CD14-positive monocyte (primary cell): ENCODE measurements around the gene SPG7. TPM values are rescaled to one million over a fixed set of nuclear protein-coding genes. Genes with fewer than 3 reads are reported as not detected.
A peak's percentile ranks its signal among the peaks of the same experiment; 100 is the strongest.

Experiments
- DNase-seq, 3 donors: peaks; one replicate each; pipeline ENCODE4 v3.0.0-alpha.2; 2011 to 2022
- H2AFZ ChIP-seq: 2 replicates; pipeline ENCODE4 v1.6.0; 2012; ENCODE audit warnings: mild to moderate bottlenecking, low read depth, low read length, inconsistent platforms; ENCODE audit not compliant: insufficient read depth, poor library complexity, severe bottlenecking
- H3K27ac ChIP-seq, 2 donors: 1 replicate in 1 of 2; 2 replicates in 1 of 2; pipeline ENCODE4 v1.5.1; 2012 to 2013; ENCODE audit warnings: low read length in 2 of 2, control low read depth in 1 of 2, inconsistent platforms in 1 of 2, low read depth in 1 of 2, mild to moderate bottlenecking in 1 of 2
- H3K27me3 ChIP-seq, 2 donors: one replicate each; pipeline versions ENCODE4 v1.6.0 to v1.6.1; 2011 to 2013; ENCODE audit warnings: low read length in 2 of 2; ENCODE audit not compliant: control insufficient read depth in 2 of 2, insufficient read depth in 2 of 2
- H3K36me3 ChIP-seq, 2 donors: replicated peaks in 1 of 2; 1 replicate in 1 of 2; 2 replicates in 1 of 2; pipeline versions ENCODE4 v1.5.1 to v1.6.1; 2012 to 2013; ENCODE audit warnings: low read length in 2 of 2, control low read depth in 1 of 2, inconsistent platforms in 1 of 2, mild to moderate bottlenecking in 1 of 2; ENCODE audit not compliant: insufficient read depth in 2 of 2, control insufficient read depth in 1 of 2
- H3K4me1 ChIP-seq, 2 donors: 1 replicate in 1 of 2; 2 replicates in 1 of 2; pipeline versions ENCODE4 v1.5.1 to v1.6.1; 2012 to 2013; ENCODE audit warnings: low read length in 2 of 2, control low read depth in 1 of 2, inconsistent platforms in 1 of 2, mild to moderate bottlenecking in 1 of 2, moderate library complexity in 1 of 2; ENCODE audit not compliant: insufficient read depth in 2 of 2, control insufficient read depth in 1 of 2
- H3K4me2 ChIP-seq: replicated peaks from 2 replicates; pipeline ENCODE3; 2012; ENCODE audit warnings: low read length, moderate library complexity, mild to moderate bottlenecking; ENCODE audit not compliant: poor library complexity, severe bottlenecking; ENCODE audit errors: extremely low read depth
- H3K4me3 ChIP-seq, 3 experiments: fragments of 200-600 bp in 1 of 3; sonication (generic) in 1 of 3; replicated peaks in 1 of 3; 1 replicate in 2 of 3; 2 replicates in 1 of 3; pipeline ENCODE4 v1.5.1; 2011 to 2013; ENCODE audit warnings: low read length in 3 of 3, mild to moderate bottlenecking in 3 of 3, control low read depth in 2 of 3, low read depth in 2 of 3, inconsistent platforms in 1 of 3, moderate library complexity in 1 of 3
- H3K79me2 ChIP-seq: 2 replicates; pipeline ENCODE4 v1.6.0; 2012; ENCODE audit warnings: mild to moderate bottlenecking, control low read depth, inconsistent platforms, low read length, moderate library complexity; ENCODE audit not compliant: insufficient read depth
- H3K9ac ChIP-seq: 2 replicates; pipeline ENCODE4 v1.6.0; 2017; ENCODE audit warnings: low read length, mild to moderate bottlenecking; ENCODE audit not compliant: insufficient read depth, poor library complexity, severe bottlenecking
- H3K9me3 ChIP-seq, 2 donors: replicated peaks in 1 of 2; 1 replicate in 1 of 2; 2 replicates in 1 of 2; pipeline versions ENCODE4 v1.5.1 to v1.6.1; 2012 to 2013; ENCODE audit warnings: low read length in 2 of 2, control low read depth in 1 of 2; ENCODE audit not compliant: control insufficient read depth in 1 of 2, insufficient read depth in 1 of 2
- H4K20me1 ChIP-seq: 2 replicates; pipeline ENCODE4 v1.6.0; 2012; ENCODE audit warnings: mild to moderate bottlenecking, low read length, control low read depth, moderate library complexity; ENCODE audit not compliant: insufficient read depth
- H3K27ac Mint-ChIP-seq, 7 donors: one replicate each; pipeline ENCODE4 v1.8.0; 2020; ENCODE audit warnings: mild to moderate bottlenecking in 7 of 7, mixed read lengths in 7 of 7, moderate library complexity in 6 of 7, inconsistent platforms in 2 of 7
- H3K27me3 Mint-ChIP-seq, 3 donors: one replicate each; pipeline ENCODE4 v1.8.0; 2021 to 2022; ENCODE audit warnings: low read depth in 3 of 3, mild to moderate bottlenecking in 3 of 3, mixed read lengths in 3 of 3, moderate library complexity in 3 of 3, inconsistent platforms in 1 of 3
- H3K36me3 Mint-ChIP-seq, 2 donors: one replicate each; pipeline ENCODE4 v1.8.0; 2020; ENCODE audit warnings: mixed read lengths in 2 of 2, inconsistent platforms in 1 of 2, mild to moderate bottlenecking in 1 of 2
- H3K4me1 Mint-ChIP-seq: one replicate; pipeline ENCODE4 v1.8.0; 2020; ENCODE audit warnings: mild to moderate bottlenecking, mixed read lengths
- H3K4me3 Mint-ChIP-seq, 2 donors: one replicate each; pipeline ENCODE4 v1.8.0; 2020; ENCODE audit warnings: mild to moderate bottlenecking in 2 of 2, mixed read lengths in 2 of 2, moderate library complexity in 1 of 2
- H3K9me3 Mint-ChIP-seq, 7 donors: one replicate each; pipeline ENCODE4 v1.8.0; 2020 to 2022; ENCODE audit warnings: mixed read lengths in 7 of 7, mild to moderate bottlenecking in 6 of 7, moderate library complexity in 6 of 7, inconsistent platforms in 2 of 7
- WGBS: methylation state at CpG from one replicate; pipeline ENCODE4 v1.1.5; 2013; ENCODE audit warnings: missing lambda C conversion rate; ENCODE audit not compliant: insufficient coverage; 5-methylcytosine and 5-hydroxymethylcytosine counted together
- intact Hi-C, 2 donors: fragments of 100-400 bp; cut with micrococcal nuclease; formaldehyde crosslinking; loops; one replicate each; pipeline versions ENCODE4 v1.15.0 to v1.15.1; 2023
- polyA plus RNA-seq, 3 donors: library from polyadenylated mRNA; depleted of rRNA in 1 of 3; unstranded in 2 of 3; stranded (reverse) in 1 of 3; fragments of 300-500 nt in 2 of 3; fragments of >200 nt in 1 of 3; fragmentation: Illumina TruSeq in 2 of 3; gene quantifications; 1 replicate in 2 of 3; 2 replicates in 1 of 3; pipeline ENCODE4 v1.2.3, GENCODE V29; 2012 to 2021
- TF ChIP-seq, protein P1 (sequence below): fragments of 200-600 bp; IDR thresholded peaks from one replicate; pipeline ENCODE4 v1.8.0; 2022; ENCODE audit warnings: antibody characterized with exemption, mild to moderate bottlenecking

Gene SPG7
- polyA plus RNA-seq, 3 donors: 30.3 to 120 (median 34.4) TPM

DNA sequence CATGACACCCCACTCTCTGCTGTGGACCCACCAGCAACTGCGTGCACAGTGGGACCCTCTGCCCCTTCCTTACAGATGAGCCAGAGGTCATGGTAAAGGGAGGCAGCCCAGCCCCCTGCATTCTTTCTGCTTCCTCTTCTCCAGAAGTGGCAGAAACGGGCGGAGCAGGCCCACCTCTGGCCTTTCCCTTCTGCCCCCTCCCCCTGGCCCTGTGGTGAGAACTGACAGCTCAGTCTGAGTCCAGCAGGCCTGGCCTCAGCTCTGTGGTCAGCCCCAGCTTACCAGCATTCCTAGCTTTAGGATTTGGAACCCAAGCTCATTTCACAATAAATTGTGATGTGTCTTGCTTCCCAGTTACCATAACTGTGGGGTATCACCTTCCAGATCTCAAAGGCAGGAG is 13.1 kb upstream of the SPG7 start:
- H3K4me1 ChIP-seq: peaks cover 17 to 25% of the 10 kb centered on the region in 2 donors
- Mint-ChIP-seq H3K27me3 (no peaks in the 10 kb centered on the region), H3K4me3 (no peak overlapping the region), H3K9me3 (no peaks in the 10 kb centered on the region), H3K27ac (peak overlapping the region in 4 of 7 donors; percentile 21 to 70 (median 54)), H3K36me3 (peaks cover 21 to 45% of the 10 kb centered on the region in 2 donors), H3K4me1 (peaks cover 32% of the 10 kb centered on the region)
- intact Hi-C loops: no loop called here
- TF ChIP-seq, protein P1, sequence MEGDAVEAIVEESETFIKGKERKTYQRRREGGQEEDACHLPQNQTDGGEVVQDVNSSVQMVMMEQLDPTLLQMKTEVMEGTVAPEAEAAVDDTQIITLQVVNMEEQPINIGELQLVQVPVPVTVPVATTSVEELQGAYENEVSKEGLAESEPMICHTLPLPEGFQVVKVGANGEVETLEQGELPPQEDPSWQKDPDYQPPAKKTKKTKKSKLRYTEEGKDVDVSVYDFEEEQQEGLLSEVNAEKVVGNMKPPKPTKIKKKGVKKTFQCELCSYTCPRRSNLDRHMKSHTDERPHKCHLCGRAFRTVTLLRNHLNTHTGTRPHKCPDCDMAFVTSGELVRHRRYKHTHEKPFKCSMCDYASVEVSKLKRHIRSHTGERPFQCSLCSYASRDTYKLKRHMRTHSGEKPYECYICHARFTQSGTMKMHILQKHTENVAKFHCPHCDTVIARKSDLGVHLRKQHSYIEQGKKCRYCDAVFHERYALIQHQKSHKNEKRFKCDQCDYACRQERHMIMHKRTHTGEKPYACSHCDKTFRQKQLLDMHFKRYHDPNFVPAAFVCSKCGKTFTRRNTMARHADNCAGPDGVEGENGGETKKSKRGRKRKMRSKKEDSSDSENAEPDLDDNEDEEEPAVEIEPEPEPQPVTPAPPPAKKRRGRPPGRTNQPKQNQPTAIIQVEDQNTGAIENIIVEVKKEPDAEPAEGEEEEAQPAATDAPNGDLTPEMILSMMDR: no peak
- no peak overlapping the region for H3K9ac ChIP-seq
- H2AFZ ChIP-seq: no peak overlapping the region
- H3K27ac ChIP-seq: peak overlapping the region; percentile 11 to 12
- peaks cover 22% of the 10 kb centered on the region for H4K20me1 ChIP-seq
- WGBS: 33% methylated on average over 3 of the region's 3 CpGs
- no peak overlapping the region for H3K4me3 ChIP-seq
- peaks cover 74% of the 10 kb centered on the region for H3K79me2 ChIP-seq
- no peak overlapping the region for H3K4me2 ChIP-seq
- peaks cover 5 to 16% of the 10 kb centered on the region in 2 donors for H3K36me3 ChIP-seq
- H3K9me3 ChIP-seq: no peaks in the 10 kb centered on the region
- no peaks in the 10 kb centered on the region for H3K27me3 ChIP-seq
- no peak for DNase-seq

DNA sequence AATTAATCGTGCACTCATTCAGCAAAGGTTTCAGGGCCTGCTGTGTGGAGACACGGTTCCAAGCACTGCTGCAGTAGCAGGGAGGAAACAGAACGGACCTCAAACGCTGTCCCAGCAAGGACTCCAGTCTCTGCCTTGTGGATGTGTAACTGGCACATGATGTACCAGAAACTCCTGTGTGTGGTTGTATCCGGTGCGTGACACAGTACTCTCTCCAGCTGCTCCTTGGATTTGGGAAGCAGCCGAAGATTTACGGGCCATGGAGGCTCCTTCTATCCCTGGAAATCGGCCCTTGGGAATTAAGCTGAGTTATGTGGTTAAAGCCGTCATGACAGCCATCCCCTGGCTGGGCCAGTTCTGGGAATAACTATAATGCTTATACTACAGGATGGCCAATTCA is 9.4 kb upstream of the SPG7 start:
- Mint-ChIP-seq H3K9me3 (no peaks in the 10 kb centered on the region), H3K4me3 (no peak overlapping the region), H3K27ac (peak overlapping the region in 2 of 7 donors; percentile 10 to 21), H3K36me3 (peaks cover 12 to 35% of the 10 kb centered on the region in 2 donors), H3K27me3 (no peaks in the 10 kb centered on the region), H3K4me1 (peaks cover 12% of the 10 kb centered on the region)
- no peaks in the 10 kb centered on the region for H3K27me3 ChIP-seq
- intact Hi-C loops: no loop called here
- H3K9ac ChIP-seq: no peak overlapping the region
- peaks cover 44% of the 10 kb centered on the region for H3K79me2 ChIP-seq
- no peak overlapping the region for H3K27ac ChIP-seq
- H4K20me1 ChIP-seq: peaks cover 12% of the 10 kb centered on the region
- H3K4me1 ChIP-seq: peaks cover 3 to 6% of the 10 kb centered on the region in 2 donors
- H3K4me3 ChIP-seq: no peak overlapping the region
- TF ChIP-seq, protein P1: no peak
- no peaks in the 10 kb centered on the region for H3K9me3 ChIP-seq
- no peak for DNase-seq
- 96% methylated on average over 7 of the region's 10 CpGs for WGBS
- peaks cover 5 to 10% of the 10 kb centered on the region in 2 donors for H3K36me3 ChIP-seq
- no peak overlapping the region for H2AFZ ChIP-seq
- no peak overlapping the region for H3K4me2 ChIP-seq
